ENCODE results near the gene SETSIP. TPM values are rescaled to one million over a fixed set of nuclear protein-coding genes. Genes with fewer than 3 reads are reported as not detected.

The SETSIP gene
- total RNA-seq, 1 donor from 2014 or later: not detected

GRCh38 chr1:92117526-92117925, 42.3 kb upstream of the SETSIP start:
- no peaks in the 10 kb centered on the region for H3K27me3 Mint-ChIP-seq (ENCODE audit: low read depth, unreplicated experiment)
- no peaks in the 10 kb centered on the region for H3K9me3 Mint-ChIP-seq (ENCODE audit: unreplicated experiment)
- Histone ChIP-seq H2AFZ (ENCODE audit: low read depth, low read length) (no peak overlapping the region), H3K27me3 (ENCODE audit: insufficient read depth, low read length) (no peaks in the 10 kb centered on the region), H3K4me3 (ENCODE audit: insufficient read depth, low read depth, low read length) (no peak overlapping the region), H3K4me1 (ENCODE audit: insufficient read depth, low read length) (no peaks in the 10 kb centered on the region), H3K79me2 (ENCODE audit: insufficient read depth, low read length) (no peaks in the 10 kb centered on the region), H3K36me3 (ENCODE audit: insufficient read depth, low read length) (no peaks in the 10 kb centered on the region), H4K20me1 (ENCODE audit: insufficient read depth, low read length) (no peaks in the 10 kb centered on the region), H3K4me2 (ENCODE audit: low read length) (no peak overlapping the region), H3K27ac (ENCODE audit: low read depth, low read length) (no peak overlapping the region), H3K9ac (ENCODE audit: low read length) (no peak overlapping the region), H3K9me3 (ENCODE audit: insufficient read depth, low read depth, low read length) (no peaks in the 10 kb centered on the region)
- H3K4me3 Mint-ChIP-seq (ENCODE audit: unreplicated experiment): no peak overlapping the region
- H3K36me3 Mint-ChIP-seq (ENCODE audit: low read depth, unreplicated experiment): no peaks in the 10 kb centered on the region
- FAIRE-seq (no peak), DNase-seq (ENCODE audit: low read depth) (no peak)
- H3K27ac Mint-ChIP-seq (ENCODE audit: unreplicated experiment): no peak overlapping the region
- no peaks in the 10 kb centered on the region for H3K4me1 Mint-ChIP-seq (ENCODE audit: low read depth, unreplicated experiment)
- TF ChIP-seq CTCF (IDR thresholded peaks at IDR 0.05; ENCODE audit: insufficient read depth, low read depth, low read length) (no peak), EZH2 (IDR thresholded peaks at IDR 0.05; ENCODE audit: insufficient read depth, low read length) (no peak)

- Histone ChIP-seq H3K27ac (ENCODE audit: low read depth, low read length) (no peak overlapping the region), H3K4me3 (ENCODE audit: insufficient read depth, low read depth, low read length) (no peak overlapping the region), H3K36me3 (ENCODE audit: insufficient read depth, low read length) (no peaks in the 10 kb centered on the region), H3K9ac (ENCODE audit: low read length) (no peak overlapping the region), H3K27me3 (ENCODE audit: insufficient read depth, low read length) (no peaks in the 10 kb centered on the region), H4K20me1 (ENCODE audit: insufficient read depth, low read length) (no peaks in the 10 kb centered on the region), H3K4me1 (ENCODE audit: insufficient read depth, low read length) (no peaks in the 10 kb centered on the region), H2AFZ (ENCODE audit: low read depth, low read length) (no peak overlapping the region), H3K9me3 (ENCODE audit: insufficient read depth, low read depth, low read length) (no peaks in the 10 kb centered on the region), H3K79me2 (ENCODE audit: insufficient read depth, low read length) (no peaks in the 10 kb centered on the region), H3K4me2 (ENCODE audit: low read length) (no peak overlapping the region)
- Mint-ChIP-seq H3K4me3 (ENCODE audit: unreplicated experiment) (no peak overlapping the region), H3K4me1 (ENCODE audit: low read depth, unreplicated experiment) (no peaks in the 10 kb centered on the region), H3K9me3 (ENCODE audit: unreplicated experiment) (no peaks in the 10 kb centered on the region), H3K27ac (ENCODE audit: unreplicated experiment) (no peak overlapping the region), H3K36me3 (ENCODE audit: low read depth, unreplicated experiment) (no peaks in the 10 kb centered on the region), H3K27me3 (ENCODE audit: low read depth, unreplicated experiment) (no peaks in the 10 kb centered on the region)
- no peak for DNase-seq (ENCODE audit: low read depth)
- no peak for FAIRE-seq
- TF ChIP-seq EZH2 (IDR thresholded peaks at IDR 0.05; ENCODE audit: insufficient read depth, low read length) (no peak), CTCF (IDR thresholded peaks at IDR 0.05; ENCODE audit: insufficient read depth, low read depth, low read length) (no peak)
Observed at GRCh38 chr1:92108631-92109030, 33.4 kb upstream of the SETSIP start.

- Histone ChIP-seq H3K4me3 (ENCODE audit: insufficient read depth, low read depth, low read length) (no peak overlapping the region), H3K9ac (ENCODE audit: low read length) (no peak overlapping the region), H3K36me3 (ENCODE audit: insufficient read depth, low read length) (no peaks in the 10 kb centered on the region), H2AFZ (ENCODE audit: low read depth, low read length) (no peak overlapping the region), H3K4me1 (ENCODE audit: insufficient read depth, low read length) (no peaks in the 10 kb centered on the region), H3K4me2 (ENCODE audit: low read length) (no peak overlapping the region), H3K79me2 (ENCODE audit: insufficient read depth, low read length) (no peaks in the 10 kb centered on the region), H3K27me3 (ENCODE audit: insufficient read depth, low read length) (no peaks in the 10 kb centered on the region), H3K27ac (ENCODE audit: low read depth, low read length) (no peak overlapping the region), H4K20me1 (ENCODE audit: insufficient read depth, low read length) (no peaks in the 10 kb centered on the region), H3K9me3 (ENCODE audit: insufficient read depth, low read depth, low read length) (no peaks in the 10 kb centered on the region)
- FAIRE-seq: no peak
- Mint-ChIP-seq H3K9me3 (ENCODE audit: unreplicated experiment) (no peaks in the 10 kb centered on the region), H3K4me1 (ENCODE audit: low read depth, unreplicated experiment) (no peaks in the 10 kb centered on the region), H3K4me3 (ENCODE audit: unreplicated experiment) (no peak overlapping the region), H3K27me3 (ENCODE audit: low read depth, unreplicated experiment) (no peaks in the 10 kb centered on the region), H3K36me3 (ENCODE audit: low read depth, unreplicated experiment) (no peaks in the 10 kb centered on the region), H3K27ac (ENCODE audit: unreplicated experiment) (no peak overlapping the region)
- DNase-seq (ENCODE audit: low read depth): no peak
- TF ChIP-seq CTCF (IDR thresholded peaks at IDR 0.05; ENCODE audit: insufficient read depth, low read depth, low read length) (no peak), EZH2 (IDR thresholded peaks at IDR 0.05; ENCODE audit: insufficient read depth, low read length) (no peak)
Observed at GRCh38 chr1:92105546-92106081, 30.4 kb upstream of the SETSIP start.
